Stimulated activated CD4-positive, alpha-beta T cell treated with anti-CD3 and anti-CD28 coated beads, Interleukin-1b, Interleukin-23, amount 100 ng/mL, for 1 hour (primary cell): ENCODE data around the gene TMED5.
"Not testable (repeated sequence)": the region's sequence is repeated elsewhere in the genome, so short reads cannot be mapped to it uniquely, and the experiment has no call there.

Experiments used
- DNase-seq, 2 donors: peaks; one replicate each; pipeline ENCODE4 v3.0.0-alpha.2; 2020; ENCODE audit warnings: low read depth in 2 of 2

TMED5 gene

DNA sequence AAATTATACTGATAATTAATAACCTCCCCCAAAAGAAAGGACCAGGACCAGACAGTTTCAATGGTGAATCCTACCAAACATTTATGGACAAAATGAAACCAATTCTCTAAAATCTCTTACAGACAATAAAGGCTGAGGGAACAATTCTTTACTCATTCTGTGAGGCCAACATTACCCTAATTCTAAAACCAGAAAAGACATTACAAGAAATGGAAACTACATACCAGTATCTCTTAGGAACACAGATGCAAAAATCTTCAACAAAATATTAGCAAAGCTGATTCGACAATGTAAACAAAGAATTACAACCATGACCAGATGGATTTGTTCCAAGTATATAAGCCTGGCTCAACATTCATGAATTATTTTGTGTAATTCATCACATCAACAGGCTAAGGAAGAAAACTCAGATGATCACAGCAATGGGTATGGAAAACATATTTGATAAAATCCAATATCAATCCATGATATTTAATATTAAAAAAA, 8.6 kb downstream of the TMED5 start:
- DNase-seq = no peak

DNA sequence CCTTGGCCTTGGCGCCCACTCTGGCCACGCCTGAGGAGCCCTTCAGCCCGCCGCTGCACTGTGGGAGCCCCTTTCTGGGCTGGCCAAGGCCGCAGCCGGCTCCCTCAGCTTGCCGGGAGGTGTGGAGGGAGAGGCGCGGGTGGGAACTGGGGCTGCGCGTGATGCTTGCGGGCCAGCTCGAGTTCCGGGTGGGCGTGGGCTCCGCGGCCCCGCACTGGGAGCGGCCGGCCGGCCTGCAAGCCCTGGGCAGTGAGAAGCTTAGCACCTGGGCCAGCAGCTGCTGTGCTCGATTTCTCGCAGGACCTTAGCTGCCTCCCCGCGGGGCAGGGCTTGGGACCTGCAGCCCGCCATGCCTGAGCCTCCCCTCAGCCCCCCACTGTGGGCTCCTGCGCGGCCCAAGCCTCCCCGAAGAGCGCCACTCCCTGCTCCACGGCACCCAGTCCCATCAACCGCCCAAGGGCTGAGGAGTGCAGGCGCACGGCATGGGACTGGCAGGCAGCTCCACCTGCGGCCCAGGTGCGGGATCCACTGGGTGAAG, 10.0 kb downstream of the TMED5 start:
- DNase-seq = not testable (repeated sequence)

DNA sequence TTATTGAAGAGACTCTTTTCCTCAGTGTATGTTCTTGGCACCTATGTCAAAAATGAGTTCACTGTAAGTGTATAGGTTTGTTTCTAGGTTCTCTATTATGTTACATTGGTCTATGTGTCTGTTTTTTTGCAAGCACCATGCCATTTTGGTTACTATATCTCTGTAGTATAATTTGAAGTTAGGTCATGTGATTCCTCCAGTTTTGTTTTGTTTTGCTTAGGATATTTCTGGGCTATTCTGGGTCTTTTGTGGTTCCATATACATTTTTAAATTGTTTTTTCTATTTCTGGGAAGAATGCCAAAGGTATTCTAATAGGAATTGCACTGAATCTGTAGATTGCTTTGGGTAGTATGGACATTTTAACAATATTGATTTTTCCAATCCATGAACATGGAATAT, 13.2 kb downstream of the TMED5 start:
- no peak for DNase-seq

DNA sequence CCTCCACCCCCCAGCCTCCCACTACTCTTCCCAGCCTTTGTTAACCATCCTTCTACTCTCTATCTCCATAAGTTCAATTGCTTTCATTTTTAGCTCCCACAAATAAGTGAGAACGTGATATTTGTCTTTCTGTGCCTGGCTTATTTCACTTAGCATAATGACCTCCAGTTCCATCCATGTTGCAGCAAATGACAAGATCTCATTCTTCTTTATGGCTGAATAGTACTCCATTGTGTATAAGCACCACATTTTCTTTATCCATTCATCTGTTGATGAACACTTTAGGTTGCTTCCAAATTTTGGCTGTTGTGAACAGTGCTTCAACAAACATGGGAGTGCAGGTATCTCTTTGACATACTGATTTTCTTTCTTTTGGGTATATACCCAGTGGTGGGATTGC, 14.3 kb downstream of the TMED5 start:
- DNase-seq = not testable (repeated sequence)

DNA sequence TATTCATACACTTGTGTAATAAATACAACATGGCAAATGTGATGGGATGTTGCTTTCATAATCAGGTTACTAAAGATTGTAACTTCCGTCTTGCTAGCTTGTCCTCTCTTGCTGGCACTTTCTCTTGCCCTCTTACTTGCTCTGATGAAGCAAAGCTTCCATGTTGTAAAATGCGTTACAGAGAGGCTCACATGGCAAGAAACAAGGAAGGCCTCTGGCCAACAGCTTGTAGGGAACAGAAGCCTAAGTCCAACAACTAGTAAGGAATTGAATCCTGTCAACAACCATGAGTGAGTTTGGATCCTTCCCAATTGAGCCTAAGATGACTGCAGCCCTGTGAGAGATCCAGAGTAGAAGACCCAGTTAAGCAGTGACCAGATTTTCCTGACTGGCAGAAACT, 15.4 kb downstream of the TMED5 start:
- DNase-seq = no peak

DNA sequence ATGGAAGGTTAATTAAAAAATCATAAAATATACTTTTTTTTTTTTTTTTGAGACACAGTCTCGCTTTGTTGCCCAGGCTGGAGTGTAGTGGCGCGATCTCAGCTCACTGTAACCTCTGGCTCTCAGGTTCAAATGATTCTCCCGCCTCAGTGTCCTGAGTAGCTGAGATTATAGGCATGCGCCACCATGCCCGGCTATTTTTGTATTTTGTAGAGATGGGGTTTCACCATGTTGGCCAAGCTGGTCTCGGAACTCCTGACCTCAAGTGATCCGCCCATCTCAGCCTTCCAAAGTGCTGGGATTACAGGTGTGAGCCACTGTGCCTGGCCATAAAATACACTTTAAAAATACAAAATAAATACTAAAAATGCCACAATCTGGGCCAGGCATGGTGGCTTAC, 16.9 kb downstream of the TMED5 start:
- DNase-seq = not testable (repeated sequence)

DNA sequence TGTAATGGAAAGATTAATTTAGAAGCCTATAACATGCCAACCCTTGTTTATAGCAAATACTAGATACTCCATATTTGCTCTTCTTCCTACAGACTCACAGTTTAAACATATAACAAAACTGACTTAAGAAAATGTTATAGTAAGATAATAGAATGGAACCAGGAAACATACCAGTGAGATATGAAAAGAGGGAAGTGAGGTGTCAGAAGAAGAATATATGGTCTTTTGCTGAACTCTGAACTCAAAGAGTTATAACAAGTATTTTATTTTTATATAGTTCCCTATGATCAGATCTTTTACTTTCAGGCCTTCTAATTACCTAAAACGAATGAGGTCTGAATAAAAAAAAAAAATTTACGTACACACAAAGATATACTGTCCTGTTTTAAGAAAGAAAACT, 20.9 kb downstream of the TMED5 start:
- no peak for DNase-seq

DNA sequence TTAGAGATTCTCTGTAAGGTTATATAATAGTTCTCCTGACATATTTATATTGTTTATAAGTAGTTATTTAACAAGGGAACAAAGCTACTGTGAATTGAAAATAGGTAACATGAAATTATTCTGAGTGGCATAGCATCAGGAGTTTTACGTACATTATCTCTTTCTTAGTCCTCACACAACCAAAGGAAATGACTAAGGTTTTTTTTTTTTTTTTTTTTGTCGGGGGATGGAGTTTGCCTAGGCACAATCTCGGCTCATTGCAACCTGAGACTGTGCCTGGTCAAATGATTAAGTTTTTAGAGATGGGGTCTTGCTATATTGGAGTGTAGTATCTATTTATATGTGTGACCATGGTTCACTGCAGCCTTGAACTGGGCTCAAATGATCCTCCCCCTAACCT, 24.9 kb downstream of the TMED5 start:
- DNase-seq = no peak

DNA sequence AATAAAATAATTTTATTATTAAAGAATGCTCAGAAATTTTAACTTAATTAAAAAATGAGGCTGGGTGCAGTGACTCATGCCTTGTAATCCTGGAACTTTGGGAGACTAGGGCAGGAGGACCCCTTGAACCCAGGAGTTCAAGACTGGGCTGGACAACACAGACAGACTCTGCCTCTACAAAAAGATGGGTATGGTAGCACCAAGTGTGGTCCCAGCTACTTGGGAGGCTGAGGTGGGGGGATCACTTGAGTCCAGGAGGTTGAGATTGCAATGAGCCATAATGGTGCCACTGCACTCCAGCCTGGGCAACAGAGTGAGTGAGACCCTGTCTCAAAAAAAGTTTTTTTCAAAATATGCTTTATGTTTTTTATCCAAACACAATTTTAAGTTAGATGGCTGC, 25.3 kb downstream of the TMED5 start:
- no peak for DNase-seq

DNA sequence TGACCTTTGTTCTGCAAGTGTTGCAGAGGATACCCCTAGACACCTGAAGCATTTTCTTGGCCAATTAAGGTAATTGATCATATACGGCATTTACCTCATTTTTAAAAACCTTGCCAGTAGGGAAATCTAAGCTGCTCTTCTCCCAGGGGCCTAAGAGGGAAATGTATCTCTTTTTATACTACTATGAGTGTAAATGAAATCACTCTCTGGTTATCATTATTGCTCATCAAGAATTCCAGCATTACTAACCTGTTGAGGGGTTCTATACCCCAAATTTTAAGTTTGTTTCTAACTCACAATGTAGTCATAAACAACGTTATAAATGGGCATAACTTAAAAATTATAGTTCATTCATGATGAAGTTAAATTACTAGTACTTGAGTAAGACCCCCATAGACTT, 27.4 kb downstream of the TMED5 start:
- DNase-seq = no peak

DNA sequence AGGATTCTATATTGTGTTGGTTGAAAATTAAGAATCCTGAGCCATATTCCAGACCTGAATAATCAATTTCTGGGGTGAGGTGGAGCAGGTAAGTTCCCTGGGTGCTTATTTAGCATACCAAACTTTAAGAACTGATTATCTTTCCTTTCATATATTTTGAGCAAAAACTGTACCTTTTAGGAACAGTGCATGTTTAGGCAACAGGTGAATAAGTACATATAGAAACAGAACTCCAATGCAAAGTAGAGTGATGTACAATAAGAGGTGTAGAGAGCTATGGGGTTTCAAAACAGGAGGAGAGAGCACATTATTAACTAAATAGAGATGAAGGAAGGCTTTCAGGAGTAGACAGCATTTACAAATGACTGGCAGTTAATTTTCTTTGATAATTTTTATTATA, 28.7 kb downstream of the TMED5 start:
- no peak for DNase-seq

DNA sequence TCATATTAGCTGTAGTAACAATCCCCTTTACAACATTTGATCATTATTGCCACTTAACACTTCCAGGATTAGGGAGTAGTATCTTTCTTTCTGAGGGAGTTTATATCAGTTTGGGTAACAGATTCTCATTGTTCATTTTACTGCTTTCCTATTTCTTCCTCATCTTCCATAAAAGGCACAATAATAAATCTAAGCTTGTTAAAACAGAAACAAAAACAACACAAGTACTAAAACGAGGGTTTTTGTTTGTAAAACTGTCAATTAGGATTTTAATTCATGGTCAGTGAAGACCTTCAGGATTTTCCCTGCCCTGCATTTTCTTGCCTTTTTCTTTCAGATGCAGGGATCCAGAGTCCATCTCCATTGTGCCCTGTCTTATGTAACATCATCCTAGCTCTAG, 29.5 kb downstream of the TMED5 start:
- no peak for DNase-seq

DNA sequence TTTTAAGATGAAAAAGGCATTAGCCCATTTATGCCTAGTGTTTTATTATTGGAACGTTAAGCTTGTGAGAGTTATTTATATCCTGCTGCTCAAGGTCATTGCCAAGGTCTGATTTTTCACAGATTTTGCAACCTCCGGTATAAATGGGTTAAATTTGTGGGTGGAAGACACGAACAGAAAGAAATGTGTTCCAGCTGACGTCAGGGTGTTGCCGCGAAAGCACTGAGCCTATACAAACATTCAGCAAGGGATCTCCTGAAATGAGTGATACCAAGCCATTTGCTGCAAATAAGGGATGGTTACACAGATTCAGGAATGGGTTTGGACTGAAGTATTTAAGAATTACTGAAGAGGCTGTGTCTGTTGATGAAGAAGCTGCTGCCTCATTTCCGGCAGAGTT, 32.2 kb downstream of the TMED5 start:
- DNase-seq = no peak

DNA sequence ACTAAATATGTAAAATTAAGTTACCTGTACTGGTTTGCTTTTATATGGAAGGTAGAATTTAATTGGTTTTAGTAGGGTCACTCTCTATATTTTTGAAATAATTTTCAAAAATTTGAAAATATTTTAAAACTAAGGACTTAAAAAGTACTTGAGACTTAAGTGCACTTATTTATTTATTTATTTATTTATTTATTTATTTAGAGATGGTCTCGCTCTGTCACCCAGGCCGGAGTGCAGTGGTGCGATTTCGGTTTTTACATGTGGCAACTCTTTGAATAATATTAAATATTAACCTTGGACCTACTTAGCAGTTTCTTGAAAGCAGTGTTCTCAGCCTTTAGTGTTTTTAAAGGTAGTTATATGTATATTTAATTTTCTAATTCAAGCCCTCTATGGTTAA, 36.4 kb downstream of the TMED5 start:
- DNase-seq = no peak

DNA sequence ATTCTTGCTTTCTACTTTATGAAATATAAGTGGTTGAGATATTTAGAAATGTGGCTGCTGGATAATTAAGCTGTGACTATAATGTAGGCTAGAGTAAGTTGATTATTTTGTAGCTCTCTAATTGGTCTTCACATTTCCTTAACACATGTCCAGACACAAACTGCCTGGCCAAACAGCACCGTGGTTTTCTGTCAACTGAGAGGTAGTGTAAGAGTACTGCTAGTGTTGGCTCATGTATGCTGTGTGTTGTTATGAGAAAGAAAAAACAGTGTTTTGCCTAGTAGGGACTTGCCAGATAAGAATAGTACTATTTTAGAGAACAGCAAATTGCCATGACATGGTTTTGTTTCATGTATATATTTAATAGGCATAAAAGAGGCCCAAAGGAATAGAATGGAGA, 37.1 kb downstream of the TMED5 start:
- DNase-seq = no peak

DNA sequence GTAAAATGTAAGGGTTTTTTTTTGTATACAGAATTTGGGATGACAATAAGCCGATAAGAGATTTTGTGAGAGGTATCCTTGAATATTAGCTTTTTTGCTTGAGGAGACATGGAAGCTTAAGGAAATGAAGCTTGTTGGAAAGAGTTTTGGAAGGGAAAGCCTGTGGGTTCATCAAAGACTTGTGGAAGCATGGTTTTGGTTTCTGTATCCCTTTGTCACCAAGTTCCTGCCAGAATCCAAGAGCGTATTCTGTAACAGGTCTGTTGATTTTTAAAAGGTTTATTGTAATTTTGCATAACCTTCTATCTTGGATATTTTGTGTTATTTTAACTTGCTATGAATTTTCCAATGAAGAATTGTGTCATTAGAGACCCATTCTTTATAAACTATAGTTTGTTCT, 38.1 kb downstream of the TMED5 start:
- DNase-seq = no peak

DNA sequence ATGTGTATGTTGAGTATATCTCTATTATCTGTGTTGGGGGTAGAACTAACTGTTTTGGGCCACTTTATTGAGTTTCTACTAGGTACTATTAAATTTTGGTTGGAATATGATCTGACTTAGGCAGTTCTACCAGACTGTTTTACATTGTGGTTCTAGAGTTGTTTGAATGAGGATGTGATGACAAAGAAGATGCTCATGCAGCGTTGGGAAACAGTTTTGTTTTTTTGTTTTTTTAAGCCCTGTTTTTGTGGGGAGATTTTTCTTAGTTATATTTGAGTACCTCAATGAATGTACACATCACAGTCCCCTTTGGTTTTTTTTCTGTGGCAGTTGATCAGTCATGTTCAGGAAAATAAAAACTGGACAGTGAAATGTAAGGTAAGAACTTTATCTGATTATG, 40.1 kb downstream of the TMED5 start:
- no peak for DNase-seq

DNA sequence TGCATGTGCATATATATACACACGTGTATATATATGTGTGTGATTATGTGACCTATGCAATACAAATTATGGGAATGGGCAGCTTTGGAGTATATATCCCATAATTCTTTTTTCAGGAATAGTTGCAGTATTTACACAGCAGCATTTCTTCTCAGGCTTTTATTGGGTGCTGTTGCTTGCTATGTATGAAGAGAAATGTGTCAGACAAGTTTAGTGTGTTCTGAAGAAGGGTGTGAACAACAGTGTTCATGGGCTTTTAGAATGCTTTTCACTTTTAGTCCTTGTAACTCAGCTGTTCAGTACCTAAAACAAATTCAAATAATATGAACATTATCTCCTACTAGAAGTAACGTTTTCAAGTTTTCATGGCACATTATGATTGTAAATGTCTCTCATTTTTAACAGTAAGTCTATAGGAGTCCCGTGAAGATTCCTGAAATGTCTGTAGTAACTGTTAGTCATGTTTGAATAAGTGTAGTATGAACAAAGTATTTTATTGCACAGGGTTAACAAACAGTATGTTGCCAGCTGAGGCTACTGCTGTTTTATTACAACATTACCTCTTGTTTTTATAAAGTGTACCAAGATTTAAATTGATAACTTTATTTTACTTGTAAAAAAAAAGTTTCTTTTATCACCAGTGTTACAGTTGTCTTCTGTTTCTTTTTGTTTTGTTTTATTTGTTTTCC, 42.5 kb downstream of the TMED5 start:
- no peak for DNase-seq

DNA sequence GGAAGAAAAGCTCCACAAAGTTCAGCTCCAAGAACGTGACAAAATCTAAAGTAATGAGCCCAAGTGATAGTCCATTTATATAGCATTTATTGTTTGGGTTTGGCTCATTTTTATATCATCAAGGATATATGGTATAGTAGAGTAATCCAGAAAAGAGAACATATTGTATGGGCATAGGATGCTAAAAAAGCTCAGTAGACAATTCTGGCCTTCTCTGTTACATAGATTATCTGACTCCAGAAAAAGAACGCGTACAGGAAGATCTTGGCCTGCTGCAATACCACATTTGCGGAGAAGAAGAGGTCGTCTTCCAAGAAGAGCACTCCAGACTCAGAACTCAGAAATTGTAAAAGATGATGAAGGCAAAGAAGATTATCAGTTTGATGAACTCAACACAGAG, 43.8 kb downstream of the TMED5 start:
- no peak for DNase-seq

DNA sequence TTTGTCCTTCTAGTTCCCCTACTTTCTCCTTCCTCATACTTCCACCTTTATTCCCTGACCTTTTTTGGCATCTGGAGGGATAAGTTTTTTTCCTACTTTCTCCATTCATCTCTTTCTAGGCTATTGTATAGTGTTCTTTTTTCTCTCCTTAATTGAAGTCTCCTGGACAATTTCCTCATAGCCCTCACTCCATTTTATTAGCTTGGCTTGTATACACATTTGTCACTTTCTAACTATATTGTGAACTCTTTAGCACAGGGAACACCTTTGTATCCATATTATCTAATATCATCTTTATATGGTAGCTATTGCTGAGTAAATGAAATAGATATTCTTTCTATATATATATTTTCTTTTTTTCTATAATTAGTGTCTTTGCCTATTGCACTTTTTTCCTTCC, 47.6 kb downstream of the TMED5 start:
- no peak for DNase-seq

DNA sequence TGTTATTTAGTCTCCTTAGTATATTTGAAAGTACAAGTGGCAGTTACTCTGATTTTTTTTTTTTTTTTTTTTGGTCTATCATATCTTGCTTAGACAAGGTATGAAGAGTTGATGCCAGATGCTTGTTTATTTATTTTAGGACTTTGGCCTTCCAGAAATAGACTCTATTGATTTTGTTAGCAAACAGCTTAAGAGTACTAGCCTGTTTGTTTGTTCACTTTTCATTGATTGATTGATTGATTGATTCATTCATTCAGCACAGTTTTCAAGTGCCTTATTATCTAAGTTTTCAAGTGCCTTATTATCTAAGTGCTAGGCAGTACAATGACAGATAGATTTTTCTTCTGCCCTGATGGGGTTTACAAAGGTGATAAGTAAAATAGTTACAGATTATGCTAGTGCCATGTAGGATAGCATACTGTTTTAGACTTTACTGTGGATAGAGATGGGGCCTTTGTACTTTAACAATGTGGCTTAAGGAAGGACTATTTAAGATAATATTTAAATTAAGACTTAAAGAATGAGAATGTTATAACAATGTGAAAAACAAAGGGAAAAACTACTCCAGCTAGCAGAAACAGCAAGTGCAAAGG, 50.6 kb downstream of the TMED5 start:
- no peak for DNase-seq

DNA sequence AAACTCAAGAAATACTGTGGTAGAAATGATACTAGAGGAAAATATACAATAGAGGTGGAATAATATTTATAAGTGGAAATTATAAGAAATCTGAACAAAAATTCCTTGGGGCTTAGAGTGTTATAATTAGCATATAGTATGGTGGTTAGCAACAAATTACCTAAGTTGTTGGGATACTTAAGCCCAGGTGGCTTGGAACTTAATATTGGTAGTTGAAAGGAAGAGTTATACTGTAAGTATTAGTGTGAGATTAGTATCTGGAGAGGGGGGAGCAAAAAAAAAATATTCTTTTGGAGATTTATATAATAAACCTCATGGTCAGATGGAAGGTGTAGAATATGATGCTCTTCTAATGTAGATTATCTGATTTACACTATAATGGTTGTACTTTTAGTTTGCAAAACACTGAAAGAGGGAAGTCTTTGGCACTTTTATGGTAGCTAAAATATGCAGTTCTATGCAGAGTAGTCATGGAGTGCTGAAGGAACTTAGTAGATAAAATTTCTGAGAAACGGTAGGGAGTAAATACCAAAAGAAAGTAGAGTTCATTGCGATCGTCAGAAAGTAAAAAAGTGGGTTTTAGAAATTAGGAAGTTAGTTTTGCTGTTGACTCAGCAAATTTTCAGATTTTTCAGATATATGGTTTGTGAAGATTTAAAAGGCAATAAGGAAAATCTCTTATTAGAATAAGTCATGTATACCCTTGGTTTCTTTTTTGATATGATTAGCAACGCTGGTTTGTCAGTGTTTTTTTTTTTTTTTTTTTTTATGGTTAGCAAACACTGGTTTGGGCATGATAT, 55.5 kb downstream of the TMED5 start:
- no peak for DNase-seq
